ENCODE data around the gene ZNF503.

ZNF503 gene

DNA sequence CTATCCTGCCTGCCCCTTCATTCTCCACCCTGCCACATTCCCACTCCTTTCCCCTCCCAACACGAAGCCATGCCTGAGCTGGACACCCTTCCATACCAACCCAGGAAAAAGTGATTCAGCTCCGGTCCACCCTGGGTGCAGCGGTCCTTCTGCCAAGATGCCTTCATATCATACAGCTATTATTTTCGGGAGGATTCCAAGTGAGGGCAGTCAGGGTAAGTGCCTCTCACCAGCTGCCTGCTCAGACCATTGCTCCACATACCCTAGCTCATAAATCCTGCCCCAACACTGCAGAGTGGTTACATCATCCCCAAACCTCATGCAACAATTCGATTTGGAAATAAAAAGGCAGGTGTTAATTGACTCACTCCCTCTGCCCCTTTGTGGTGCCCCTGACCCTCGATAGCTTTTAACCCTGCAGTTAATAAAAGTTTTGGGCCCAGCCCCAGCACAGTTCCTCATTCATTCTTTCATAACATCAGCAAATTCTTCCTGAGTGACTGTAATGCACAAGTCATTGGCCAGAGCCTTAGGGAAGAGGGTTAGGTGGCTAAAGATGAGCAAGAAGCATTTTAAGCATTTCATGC, 42.6 kb downstream of the ZNF503 start:
- in situ Hi-C loops (cut with MboI; ENCODE audit: low sequenced_read_pairs), result no loop called here

DNA sequence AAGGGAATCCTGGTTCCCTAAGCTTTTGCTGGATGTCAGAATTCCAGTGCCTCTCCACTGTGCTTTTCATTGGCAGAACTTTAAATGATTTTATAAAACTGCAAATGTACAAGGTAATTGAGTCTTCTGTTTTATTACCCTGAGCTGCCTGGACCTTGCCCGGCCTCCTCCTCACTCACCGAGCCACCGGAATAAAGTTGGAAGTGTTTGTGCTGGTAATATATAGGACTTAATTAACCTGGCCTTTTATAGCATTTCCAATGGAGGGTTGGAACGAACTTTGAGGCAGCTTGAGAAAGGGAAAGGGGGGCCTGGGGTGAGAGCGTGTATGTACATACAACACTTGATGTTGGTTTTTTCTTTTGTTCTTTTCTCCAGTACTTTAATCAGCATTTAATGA, 43.4 kb downstream of the ZNF503 start:
- in situ Hi-C loops (cut with MboI; ENCODE audit: low sequenced_read_pairs), result no loop called here

DNA sequence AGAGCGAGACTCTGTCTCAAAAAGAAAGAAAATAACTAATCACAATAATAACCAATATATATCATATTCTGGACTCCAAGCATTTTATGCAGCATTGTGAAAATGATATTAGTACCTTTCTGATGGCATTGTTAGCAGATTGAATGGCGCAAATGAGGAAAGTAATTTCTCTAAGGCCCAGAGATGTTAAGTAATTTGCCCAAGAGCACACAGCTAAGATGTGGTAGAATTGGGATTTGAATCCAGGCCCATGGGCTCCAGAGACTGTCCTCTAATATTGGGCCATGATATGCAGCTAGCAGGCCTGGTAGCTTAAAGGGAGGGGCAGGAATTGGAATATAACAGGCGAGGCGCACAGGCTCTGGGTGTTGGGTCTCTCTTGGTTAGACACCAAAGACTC, 44.1 kb downstream of the ZNF503 start:
- in situ Hi-C loops (cut with MboI; ENCODE audit: low sequenced_read_pairs), result no loop called here

DNA sequence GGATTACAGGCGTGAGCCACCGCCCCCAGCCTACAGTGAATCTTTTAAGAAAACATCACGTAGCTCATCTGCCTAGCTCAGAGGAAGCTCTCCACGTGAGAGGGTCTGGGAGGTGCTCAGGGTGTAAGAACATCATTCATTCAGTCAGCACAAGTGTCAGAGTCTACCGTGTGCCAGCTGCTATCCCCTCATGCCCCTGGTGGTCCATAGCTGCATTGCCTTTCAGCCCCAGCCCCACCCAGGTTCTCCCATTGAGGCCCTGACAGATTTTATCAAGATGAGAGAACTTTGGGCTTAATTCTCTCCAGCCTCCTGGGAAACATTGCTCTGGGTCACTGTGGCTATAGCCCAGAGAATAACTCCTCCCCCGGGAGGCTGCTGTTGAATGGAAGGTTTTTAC, 45.1 kb downstream of the ZNF503 start:
- in situ Hi-C loops (cut with MboI; ENCODE audit: low sequenced_read_pairs), result no loop called here

DNA sequence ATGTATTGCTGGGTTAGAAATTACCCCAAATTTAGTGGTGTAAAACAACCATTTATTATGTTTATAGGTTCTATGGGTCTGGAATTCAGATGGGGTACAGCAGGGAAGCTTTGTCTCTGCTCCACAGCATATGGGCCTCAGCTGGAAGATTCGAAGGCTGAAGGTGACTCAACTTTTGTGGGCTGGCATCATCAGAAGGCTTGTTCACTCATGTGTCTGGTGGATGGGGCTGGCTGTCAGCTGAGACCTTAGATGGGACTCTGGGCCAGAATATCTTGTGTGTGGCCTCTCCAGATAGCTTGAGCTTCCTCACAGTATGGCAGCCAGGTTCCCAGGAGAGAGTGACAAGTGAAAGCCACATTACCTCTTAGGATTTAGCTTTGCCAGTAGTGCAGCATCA, 45.9 kb downstream of the ZNF503 start:
- in situ Hi-C loops (cut with MboI; ENCODE audit: low sequenced_read_pairs), result no loop called here

DNA sequence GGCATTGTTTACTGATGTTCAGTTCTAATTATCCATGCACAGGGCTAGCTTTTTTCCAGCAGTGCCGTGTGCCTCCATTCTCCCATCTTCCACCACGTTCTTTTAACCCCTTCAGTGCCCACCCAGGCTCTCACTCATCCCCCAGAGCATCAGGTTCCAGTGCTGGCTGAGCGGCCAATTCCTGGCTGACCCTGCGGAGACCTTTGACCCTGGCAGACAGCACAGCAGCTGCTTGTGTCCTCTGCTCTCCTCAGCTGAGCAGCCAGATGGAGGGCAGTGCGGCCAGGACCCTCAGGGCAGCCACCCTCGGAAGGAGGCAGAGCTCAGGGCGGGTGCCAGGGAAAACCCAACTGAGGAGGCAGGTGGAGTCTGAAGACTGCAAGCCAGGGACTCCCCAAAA, 48.4 kb downstream of the ZNF503 start:
- in situ Hi-C loops (cut with MboI; ENCODE audit: low sequenced_read_pairs), result no loop called here

DNA sequence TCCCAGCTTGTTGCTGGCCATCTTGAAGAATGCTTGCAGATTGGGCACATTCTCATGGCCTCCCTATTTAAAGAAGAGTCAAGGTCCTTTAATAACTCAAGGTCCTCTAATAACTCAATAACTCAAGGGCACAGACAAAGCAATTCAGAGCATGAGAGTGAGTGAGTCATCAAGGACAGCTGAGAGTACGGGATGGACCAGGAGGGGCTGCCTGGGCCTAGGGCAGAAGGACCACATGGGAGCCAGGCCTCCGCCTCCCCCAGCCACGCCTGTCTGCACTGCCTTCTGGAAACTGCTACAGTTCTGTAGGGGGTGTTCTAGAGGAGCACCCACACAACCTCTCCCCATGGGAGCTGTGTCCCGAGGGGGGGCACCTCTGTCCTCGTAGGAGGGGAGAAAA, 48.9 kb downstream of the ZNF503 start:
- in situ Hi-C loops (cut with MboI; ENCODE audit: low sequenced_read_pairs), result no loop called here

DNA sequence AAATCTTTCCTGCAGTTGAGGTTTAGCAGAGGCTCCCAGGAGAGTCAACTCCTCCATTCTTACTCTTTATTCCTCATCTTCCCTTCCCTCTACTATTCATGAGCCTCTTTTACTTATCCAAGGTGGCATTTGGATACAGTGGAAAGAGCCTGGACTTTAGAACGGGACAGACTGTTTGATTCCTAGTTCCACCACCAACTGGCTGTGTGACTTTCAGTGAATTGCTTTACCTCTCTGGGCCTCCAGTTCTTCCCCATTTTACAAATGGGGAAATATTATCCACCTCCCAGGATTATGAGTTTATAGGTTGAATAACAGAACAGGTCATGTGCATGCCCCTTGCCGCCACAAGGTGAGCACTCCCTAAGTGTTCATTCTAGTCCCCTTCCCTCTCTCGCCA, 49.9 kb downstream of the ZNF503 start:
- in situ Hi-C loops (cut with MboI; ENCODE audit: low sequenced_read_pairs), result no loop called here

DNA sequence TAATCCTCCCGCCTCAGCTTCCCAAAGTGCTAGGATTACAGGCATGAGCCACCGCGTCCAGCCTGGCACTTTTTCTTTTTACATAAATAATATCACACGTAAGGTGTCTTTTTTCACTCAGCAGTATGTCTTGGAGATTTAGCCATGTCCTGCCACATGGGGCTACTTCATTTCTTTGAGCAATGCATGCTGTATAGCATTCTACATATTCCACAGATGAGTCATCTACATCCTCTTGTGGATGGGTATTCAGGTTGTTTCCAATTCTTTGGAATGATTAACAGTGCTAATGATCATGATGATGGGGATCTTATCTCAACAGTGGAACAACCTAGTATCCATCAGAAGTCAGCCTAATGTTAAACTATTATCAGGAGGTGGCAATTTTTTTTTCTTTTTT, 50.8 kb downstream of the ZNF503 start:
- in situ Hi-C loops (cut with MboI; ENCODE audit: low sequenced_read_pairs), result no loop called here
